Esophagus muscularis mucosa (tissue), 4 donors: ENCODE measurements around the gene SEC16A. TPM values are rescaled to one million over a fixed set of nuclear protein-coding genes. Genes with fewer than 3 reads are reported as not detected.

Source experiments
- DNase-seq: peaks from one replicate; pipeline ENCODE4 v3.0.0-alpha.2; 2017; ENCODE audit errors: extremely low spot score
- H3K27ac ChIP-seq, 4 donors: fragments of 200-600 bp; sonication (generic); replicated peaks in 1 of 4; 1 replicate in 3 of 4; 2 replicates in 1 of 4; pipeline ENCODE4 v1.5.1; 2016 to 2019; ENCODE audit warnings: mild to moderate bottlenecking in 1 of 4
- H3K27me3 ChIP-seq, 4 donors: fragments of 200-600 bp; sonication (generic); one replicate each; pipeline versions ENCODE4 v1.5.1 to v1.6.0; 2016 to 2019
- H3K36me3 ChIP-seq, 4 donors: fragments of 200-600 bp; sonication (generic); one replicate each; pipeline ENCODE4 v1.5.1; 2016 to 2019
- H3K4me1 ChIP-seq, 4 donors: fragments of 200-600 bp; sonication (generic); one replicate each; pipeline ENCODE4 v1.5.1; 2016 to 2019
- H3K4me3 ChIP-seq, 4 donors: fragments of 200-600 bp; sonication (generic); 1 replicate in 2 of 4; 2 replicates in 2 of 4; pipeline ENCODE4 v1.5.1; 2016 to 2019; ENCODE audit warnings: mild to moderate bottlenecking in 4 of 4, moderate library complexity in 1 of 4
- H3K9me3 ChIP-seq, 4 donors: fragments of 200-600 bp; sonication (generic); 1 replicate in 3 of 4; 2 replicates in 1 of 4; pipeline ENCODE4 v1.5.1; 2016 to 2019
- EP300 ChIP-seq: sonication (generic); formaldehyde crosslinking; IDR thresholded peaks from one replicate; pipeline ENCODE4 v1.6.1; 2017; ENCODE audit warnings: antibody characterized with exemption
- POLR2A ChIP-seq: fragments of 450-650 bp; IDR thresholded peaks from one replicate; pipeline ENCODE4 v1.6.1; 2017; ENCODE audit warnings: antibody characterized with exemption, moderate library complexity, mild to moderate bottlenecking, low read depth
- POLR2AphosphoS5 ChIP-seq, 2 donors: sonication (generic); formaldehyde crosslinking; IDR thresholded peaks; one replicate each; pipeline ENCODE4 v1.6.1; 2017; ENCODE audit warnings: antibody characterized with exemption in 2 of 2
- WGBS: methylation state at CpG from one replicate; pipeline ENCODE4 v1.1.5; 2018; 5-methylcytosine and 5-hydroxymethylcytosine counted together
- intact Hi-C: fragments of 100-400 bp; cut with DNase I; formaldehyde crosslinking; loops from one replicate; pipeline ENCODE4 v1.15.1; 2023
- total RNA-seq, 4 donors: library from RNA; depleted of rRNA; stranded (reverse); fragments of >200 nt; gene quantifications; one replicate each; pipeline versions ENCODE4 v1.1.0 to v1.2.1, GENCODE V29; 2016
- TF ChIP-seq, protein P1 (sequence below), 3 experiments: fragments of 200-600 bp in 2 of 3; fragments of 450-650 bp in 1 of 3; sonication (generic) in 2 of 3; IDR thresholded peaks; one replicate each; pipeline ENCODE4 v1.5.1; 2017 to 2019; ENCODE audit warnings: antibody characterized with exemption in 3 of 3, mild to moderate bottlenecking in 2 of 3, moderate library complexity in 1 of 3

SEC16A gene
- total RNA-seq, 4 donors from 2014 or later, result 43.2 to 62.3 (median 51.3) TPM

DNA sequence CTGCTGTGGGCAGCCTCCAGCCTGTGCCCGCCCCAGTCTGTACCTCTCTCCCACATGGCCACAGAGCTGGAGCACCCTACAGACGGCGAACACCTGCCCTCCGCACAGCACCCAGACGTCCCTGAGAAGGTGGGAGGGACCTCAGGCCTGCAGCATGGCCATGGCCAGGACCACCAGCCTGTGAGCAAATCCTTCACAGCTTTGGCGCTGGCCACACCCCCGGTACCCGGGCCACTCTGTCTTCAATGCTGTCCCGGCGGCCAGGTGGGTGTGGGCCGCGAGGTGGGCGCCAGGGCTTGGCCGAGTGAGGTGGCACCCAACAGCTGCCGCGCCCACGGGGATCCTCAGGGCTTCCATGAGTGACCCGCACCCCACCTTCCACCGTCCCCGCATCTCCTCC is 44.3 kb upstream of the SEC16A start:
- no peak for DNase-seq
- peak overlapping the region in 2 of 4 donors; percentile 7 to 16 for H3K4me3 ChIP-seq
- H3K27me3 ChIP-seq, result no peaks in the 10 kb centered on the region
- H3K9me3 ChIP-seq, result no peaks in the 10 kb centered on the region
- intact Hi-C loops, result loop anchor here (5.0 kb wide), 1 partner anchor 40 kb away; no protein-coding TSS in a partner anchor
- WGBS, result 84% methylated on average over 11 of the region's 20 CpGs
- H3K36me3 ChIP-seq, result peaks cover 7 to 19% (median 18%) of the 10 kb centered on the region in 4 donors
- H3K27ac ChIP-seq, result peak overlapping the region; percentile 72 to 79 (median 76)
- peaks cover 78 to 99% (median 98%) of the 10 kb centered on the region in 4 donors for H3K4me1 ChIP-seq
- TF ChIP-seq, protein P1, sequence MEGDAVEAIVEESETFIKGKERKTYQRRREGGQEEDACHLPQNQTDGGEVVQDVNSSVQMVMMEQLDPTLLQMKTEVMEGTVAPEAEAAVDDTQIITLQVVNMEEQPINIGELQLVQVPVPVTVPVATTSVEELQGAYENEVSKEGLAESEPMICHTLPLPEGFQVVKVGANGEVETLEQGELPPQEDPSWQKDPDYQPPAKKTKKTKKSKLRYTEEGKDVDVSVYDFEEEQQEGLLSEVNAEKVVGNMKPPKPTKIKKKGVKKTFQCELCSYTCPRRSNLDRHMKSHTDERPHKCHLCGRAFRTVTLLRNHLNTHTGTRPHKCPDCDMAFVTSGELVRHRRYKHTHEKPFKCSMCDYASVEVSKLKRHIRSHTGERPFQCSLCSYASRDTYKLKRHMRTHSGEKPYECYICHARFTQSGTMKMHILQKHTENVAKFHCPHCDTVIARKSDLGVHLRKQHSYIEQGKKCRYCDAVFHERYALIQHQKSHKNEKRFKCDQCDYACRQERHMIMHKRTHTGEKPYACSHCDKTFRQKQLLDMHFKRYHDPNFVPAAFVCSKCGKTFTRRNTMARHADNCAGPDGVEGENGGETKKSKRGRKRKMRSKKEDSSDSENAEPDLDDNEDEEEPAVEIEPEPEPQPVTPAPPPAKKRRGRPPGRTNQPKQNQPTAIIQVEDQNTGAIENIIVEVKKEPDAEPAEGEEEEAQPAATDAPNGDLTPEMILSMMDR (IDR thresholded peaks at IDR 0.05), result no peak
- TF ChIP-seq POLR2AphosphoS5 (IDR thresholded peaks at IDR 0.05), result no peak
- no peak for TF ChIP-seq EP300
- TF ChIP-seq POLR2A, result no peak

DNA sequence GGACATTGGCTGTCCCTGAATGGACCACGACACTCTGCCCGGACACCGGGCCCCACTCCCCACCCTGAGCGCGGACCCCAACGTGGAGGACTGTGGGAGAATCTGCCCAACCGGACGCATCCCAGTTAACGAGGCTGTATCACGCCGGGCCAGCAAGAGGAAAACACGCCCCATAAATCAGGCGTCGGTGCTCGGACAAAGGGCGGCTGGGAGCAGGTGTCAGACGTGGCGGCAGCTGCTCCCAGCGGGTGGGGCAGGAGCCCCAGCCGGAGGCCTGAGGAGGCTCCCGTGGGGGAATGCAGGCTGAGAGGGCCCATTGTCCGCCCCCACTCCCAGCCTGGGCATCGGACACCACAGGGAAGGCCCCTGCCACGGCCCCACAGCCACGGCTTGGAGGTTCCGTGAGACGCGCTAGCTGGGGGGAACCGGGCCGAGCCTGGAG is 43.8 kb upstream of the SEC16A start:
- peaks cover 74 to 96% (median 94%) of the 10 kb centered on the region in 4 donors for H3K4me1 ChIP-seq
- peak overlapping the region in 3 of 4 donors; percentile 7 to 16 (median 13) for H3K4me3 ChIP-seq
- no peaks in the 10 kb centered on the region for H3K9me3 ChIP-seq
- 46% methylated on average over 19 of the region's 30 CpGs for WGBS
- no peaks in the 10 kb centered on the region for H3K27me3 ChIP-seq
- TF ChIP-seq EP300 (no peak), POLR2AphosphoS5 (IDR thresholded peaks at IDR 0.05) (no peak), POLR2A (no peak)
- TF ChIP-seq, protein P1 (IDR thresholded peaks at IDR 0.05), result no peak
- H3K36me3 ChIP-seq, result peaks cover 7 to 23% (median 21%) of the 10 kb centered on the region in 4 donors
- peak overlapping the region; percentile 72 to 79 (median 76) for H3K27ac ChIP-seq
- DNase-seq, result no peak
- intact Hi-C loops, result loop anchor here (5.0 kb wide), 1 partner anchor 39 kb away; no protein-coding TSS in a partner anchor

DNA sequence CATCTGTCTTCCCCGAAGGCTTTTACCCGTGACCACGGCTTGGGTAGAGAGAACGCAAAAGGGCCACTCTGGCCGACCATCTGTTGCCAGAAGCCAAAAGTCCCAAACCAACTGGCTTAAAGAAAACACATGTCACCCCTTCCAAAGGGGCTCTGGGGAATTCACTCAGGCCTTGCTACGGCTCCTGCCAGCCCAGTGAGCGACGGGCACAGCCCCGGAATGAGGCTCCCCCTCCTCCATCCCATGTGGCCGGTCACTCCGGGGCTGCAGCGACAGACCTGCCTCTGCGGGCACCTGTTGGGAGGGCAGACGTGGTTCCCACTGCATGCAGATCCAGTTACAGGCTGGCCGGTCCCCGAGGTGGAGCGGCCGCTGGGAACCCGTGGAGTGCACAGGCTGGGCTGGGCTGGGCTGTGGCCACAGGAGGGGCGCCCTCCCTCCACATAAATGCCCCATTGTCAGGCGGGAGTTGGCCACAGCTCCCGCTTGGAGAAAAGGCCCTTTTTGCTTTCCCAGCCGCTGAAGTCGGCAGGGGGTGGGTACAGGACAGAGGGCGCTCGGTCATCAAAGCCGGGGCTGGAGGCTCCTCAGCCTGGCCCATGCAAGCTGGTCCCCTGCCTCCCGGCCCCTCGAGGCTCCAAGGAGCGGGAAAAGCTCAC is 43.1 kb upstream of the SEC16A start:
- H3K4me3 ChIP-seq, result peak overlapping the region; percentile 3 to 16 (median 10)
- no peaks in the 10 kb centered on the region for H3K9me3 ChIP-seq
- WGBS, result 30% methylated on average over 26 of the region's 30 CpGs
- H3K36me3 ChIP-seq, result peaks cover 7 to 30% (median 28%) of the 10 kb centered on the region in 4 donors
- DNase-seq, result no peak
- no peaks in the 10 kb centered on the region for H3K27me3 ChIP-seq
- intact Hi-C loops, result loop anchor here (5.0 kb wide), 1 partner anchor 39 kb away; no protein-coding TSS in a partner anchor
- peak in 1 of 2 donors; percentile 26 for TF ChIP-seq POLR2AphosphoS5 (IDR thresholded peaks at IDR 0.05)
- no peak for TF ChIP-seq POLR2A
- TF ChIP-seq, protein P1 (IDR thresholded peaks at IDR 0.05), result peak; percentile 3 to 36 (median 31)
- no peak for TF ChIP-seq EP300
- peaks cover 73 to 96% (median 92%) of the 10 kb centered on the region in 4 donors for H3K4me1 ChIP-seq
- H3K27ac ChIP-seq, result peak overlapping the region; percentile 72 to 79 (median 76)

DNA sequence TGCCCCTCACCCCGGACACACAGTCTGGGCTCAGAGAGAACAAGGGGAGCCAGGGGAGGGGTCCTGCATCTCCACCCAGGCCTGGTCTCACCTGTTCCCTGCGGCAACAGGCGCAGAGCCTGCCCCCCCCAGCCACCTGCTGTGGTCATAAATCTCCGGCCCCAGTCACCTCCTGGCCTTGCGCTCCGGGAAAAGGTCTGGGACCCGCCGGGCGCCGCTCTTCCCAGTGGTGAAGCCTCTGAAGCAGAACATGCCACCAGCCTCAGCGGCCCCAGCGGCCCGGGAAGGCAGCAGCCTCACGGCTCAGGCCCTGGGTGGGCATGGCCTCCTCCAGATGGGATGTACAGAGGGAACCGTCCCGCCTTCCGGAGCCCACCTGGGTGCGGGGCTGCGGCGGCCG is 42.4 kb upstream of the SEC16A start:
- peaks cover 66 to 90% (median 88%) of the 10 kb centered on the region in 4 donors for H3K4me1 ChIP-seq
- H3K27ac ChIP-seq, result peak overlapping the region; percentile 72 to 79 (median 76)
- intact Hi-C loops, result loop anchor here (5.0 kb wide), 1 partner anchor 38 kb away; no protein-coding TSS in a partner anchor
- no peaks in the 10 kb centered on the region for H3K27me3 ChIP-seq
- no peak overlapping the region for H3K4me3 ChIP-seq
- peaks cover 7 to 38% (median 35%) of the 10 kb centered on the region in 4 donors for H3K36me3 ChIP-seq
- TF ChIP-seq POLR2AphosphoS5 (IDR thresholded peaks at IDR 0.05) (no peak), POLR2A (no peak), EP300 (no peak)
- TF ChIP-seq, protein P1 (IDR thresholded peaks at IDR 0.05), result no peak
- no peak for DNase-seq
- WGBS, result no CpG with 5 or more reads among the region's 21 CpGs
- no peaks in the 10 kb centered on the region for H3K9me3 ChIP-seq
